Limb (tissue), 2 donors: ENCODE data around the gene NEK11.
"Not testable (repeated sequence)": the region's sequence is repeated elsewhere in the genome, so short reads cannot be mapped to it uniquely, and the experiment has no call there.

ENCODE experiments used
- DNase-seq, 2 donors: peaks; one replicate each; pipeline ENCODE4 v3.0.0-alpha.2; 2016; ENCODE audit errors: extremely low spot score in 2 of 2

Gene NEK11

DNA sequence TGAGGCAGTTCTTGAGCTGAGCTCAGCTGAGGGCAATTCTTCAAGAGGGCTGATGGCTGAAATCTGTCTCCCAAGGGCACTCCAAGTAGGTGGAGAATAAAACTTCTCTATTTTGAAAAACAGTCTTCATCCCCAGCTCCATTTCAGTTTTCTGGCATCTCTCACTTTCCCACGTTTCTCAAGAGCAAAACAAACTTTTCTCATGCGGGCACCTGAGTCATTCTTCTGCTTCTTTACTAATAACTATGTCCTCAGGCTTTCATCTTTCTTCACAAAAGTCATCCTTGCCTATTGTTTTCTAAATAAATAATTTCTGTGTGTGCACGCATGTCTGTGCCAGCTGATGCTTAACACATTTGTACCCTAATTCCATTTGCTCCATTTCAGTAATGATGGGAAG, 258.8 kb downstream of the NEK11 start:
- no peak for DNase-seq

DNA sequence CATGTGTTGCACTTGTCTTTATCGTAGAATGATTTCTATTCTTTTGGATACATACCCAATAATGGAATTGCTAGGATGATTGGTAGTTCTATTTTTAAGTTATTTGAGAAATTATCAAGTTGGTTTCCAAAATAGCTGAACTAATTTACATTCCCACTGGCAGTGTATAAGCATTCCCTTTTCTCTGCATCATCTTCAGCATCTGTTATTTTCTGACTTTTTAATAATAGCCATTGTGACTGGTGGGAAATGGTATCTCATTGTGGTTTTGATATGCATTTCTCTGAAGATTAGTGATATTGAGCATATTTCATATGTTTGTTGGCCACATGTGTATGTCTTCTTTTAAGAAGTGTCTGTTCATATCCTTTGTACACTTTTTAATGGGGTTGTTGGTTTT, 273.2 kb downstream of the NEK11 start:
- DNase-seq: no peak

DNA sequence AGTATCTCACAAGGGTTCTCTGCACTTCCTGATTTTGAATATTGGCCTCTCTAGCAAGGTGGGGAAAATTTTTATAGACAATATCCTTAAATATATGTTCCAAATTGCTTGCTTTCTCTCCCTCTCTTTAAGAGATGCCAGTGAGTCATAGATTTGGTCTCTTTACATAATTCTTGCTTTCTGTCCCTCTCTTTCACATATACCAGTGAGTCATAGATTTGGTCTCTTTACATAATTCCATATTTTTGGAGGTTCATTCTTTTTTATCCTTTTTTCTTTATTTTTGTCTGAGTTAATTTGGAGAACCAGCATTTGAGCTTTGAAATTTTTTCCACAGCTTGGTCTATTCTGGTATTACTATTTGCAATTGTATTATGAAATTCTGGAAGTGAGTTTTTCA, 277.2 kb downstream of the NEK11 start:
- DNase-seq: no peak

DNA sequence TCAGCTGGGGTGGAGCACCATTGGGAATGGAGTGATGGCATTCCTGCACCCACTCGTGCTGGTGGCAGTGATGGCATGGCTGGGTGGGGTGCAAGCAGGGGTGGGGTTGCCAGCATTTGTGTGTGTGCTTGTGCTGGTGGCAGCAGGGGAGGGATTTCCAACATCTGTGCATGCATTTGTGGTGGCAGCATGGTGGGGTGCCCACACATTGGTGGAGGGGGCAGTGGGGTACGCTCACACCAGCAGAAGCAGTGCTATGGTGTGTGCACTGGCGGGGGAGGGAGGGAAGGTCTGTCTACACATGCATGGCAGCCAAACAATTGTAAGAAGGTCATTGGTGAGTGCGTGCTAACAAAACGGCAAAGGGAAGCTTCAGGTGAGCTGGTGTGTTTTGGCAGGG, 278.2 kb downstream of the NEK11 start:
- no peak for DNase-seq

DNA sequence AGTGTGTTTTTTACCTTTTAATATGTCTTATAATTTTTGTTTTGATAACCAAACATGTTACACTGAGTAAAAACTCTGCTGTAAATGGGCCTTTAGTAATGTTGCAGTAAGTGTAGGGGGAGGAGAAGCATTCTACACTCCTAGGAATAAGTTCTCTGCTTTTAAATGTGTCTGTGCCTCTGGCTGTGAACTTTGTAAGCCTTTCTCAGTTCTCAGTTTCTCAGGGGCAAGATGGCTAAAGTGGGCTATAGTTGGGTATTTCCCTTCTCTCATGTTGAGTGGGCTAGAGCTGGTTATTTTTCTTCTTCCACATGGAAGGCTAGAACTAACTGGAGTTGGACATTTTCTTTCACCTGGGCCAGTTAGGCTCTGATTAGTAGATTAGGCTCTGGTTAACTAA, 279.6 kb downstream of the NEK11 start:
- no peak for DNase-seq

DNA sequence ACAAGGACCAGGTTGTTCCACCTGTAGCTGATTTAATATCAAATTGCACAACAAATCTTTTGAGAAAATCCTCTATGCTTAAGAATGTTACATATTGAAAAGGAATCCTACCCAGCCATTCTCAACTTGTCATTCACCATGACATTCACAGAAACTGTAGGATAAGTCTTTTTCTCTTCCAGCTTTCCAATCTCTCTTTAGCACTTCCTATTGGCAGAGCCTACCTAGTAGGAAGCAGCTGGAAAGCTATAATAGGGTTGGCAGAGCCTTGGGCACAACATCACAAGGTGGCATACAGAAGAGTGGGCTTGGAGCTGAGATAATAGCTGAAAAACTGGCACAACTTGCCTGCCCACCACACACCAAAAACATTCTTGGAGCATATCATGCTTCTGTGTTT, 287.6 kb downstream of the NEK11 start:
- no peak for DNase-seq

DNA sequence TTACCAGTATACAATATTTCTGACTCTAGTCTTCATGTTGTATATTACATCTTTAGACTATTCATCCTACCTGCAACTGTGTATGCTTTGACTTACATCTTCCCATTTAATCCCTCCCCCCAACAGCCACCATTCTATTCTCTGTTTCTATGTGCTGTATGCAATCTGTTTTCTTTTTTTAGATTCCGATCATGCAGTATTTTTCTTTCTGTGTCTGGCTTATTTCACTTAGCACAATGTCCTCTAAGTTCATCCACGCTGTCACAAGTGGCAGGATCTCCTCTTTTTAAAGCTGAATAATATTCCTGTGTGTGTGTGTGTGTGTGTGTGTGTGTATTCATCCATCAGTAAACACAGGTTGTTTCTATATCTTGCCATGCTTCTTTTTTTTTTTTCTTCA, 288.5 kb downstream of the NEK11 start:
- DNase-seq: no peak

DNA sequence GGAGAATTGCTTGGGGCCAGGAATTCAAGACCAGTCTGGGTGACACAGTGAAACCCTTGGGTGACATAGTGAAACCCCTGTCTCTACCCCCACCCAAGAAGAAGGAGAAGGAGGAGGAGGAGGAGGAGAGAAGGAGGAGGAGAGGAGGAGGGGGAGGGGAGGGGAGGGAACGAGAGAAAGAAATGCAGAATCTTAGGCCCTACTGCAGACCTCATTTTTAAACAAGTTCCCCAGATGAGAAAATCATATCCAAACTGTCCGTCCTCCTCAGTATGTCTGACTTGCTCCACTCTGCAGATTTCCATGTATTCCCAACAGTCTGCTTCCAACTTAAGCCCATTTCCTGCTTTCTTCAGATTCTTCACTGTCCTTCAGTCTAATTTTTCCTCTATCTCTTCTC, 291.0 kb downstream of the NEK11 start:
- no peak for DNase-seq

DNA sequence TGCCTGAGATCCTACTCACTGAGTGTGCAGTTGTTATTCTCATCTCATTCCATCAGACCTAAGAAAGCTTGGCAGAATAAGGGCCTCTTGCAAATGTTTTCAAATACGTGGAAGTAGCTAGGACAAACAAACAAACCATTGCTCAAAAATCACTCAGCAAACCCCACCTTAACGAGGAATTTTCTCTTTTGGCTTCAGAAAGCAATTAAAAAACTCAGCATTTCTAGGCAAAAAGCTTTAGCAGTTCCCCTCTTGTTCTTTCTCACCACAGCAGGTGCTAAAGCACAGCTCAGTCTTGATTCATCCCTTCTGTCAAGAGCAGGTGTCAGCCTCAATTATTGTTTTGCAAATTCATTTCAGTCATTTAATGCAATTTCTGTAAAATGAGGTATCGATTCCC, 296.3 kb downstream of the NEK11 start:
- no peak for DNase-seq

DNA sequence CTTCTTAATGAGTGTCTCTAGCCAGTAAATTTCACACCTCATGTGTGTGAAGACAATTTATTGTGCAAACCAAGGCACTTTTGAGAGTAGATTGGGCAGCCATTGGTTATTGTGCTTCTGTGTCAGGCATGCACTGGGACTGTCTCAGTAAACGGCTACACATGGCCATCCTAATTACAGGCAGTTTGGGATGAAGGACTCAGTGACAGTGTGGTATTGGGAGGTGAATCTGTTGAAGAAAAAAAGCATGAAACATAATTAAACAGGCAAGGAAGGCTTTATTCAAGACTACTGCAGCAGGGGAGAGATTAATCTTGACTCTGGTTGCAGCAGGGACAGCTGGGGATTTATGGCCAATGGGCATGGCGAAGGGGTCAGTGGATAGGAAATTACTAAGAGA, 297.1 kb downstream of the NEK11 start:
- no peak for DNase-seq

DNA sequence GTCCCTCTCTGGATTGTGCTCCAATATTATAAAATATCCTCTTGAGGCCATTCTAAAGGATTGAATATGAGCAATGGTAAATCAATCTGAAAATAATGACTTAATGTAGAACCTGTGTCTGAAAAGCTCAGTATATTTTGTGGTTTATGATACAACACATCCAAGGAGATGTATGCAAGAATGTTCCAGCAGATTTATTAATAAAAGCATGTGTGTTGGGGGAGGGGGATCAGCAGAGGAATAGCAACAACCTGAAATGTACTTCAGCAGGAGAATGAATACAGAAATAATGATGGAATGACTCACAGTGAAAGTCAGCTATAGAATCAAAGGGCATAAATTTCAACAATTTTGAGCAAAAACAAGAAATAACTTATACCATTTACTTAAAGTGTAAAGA, 298.2 kb downstream of the NEK11 start:
- DNase-seq: no peak

DNA sequence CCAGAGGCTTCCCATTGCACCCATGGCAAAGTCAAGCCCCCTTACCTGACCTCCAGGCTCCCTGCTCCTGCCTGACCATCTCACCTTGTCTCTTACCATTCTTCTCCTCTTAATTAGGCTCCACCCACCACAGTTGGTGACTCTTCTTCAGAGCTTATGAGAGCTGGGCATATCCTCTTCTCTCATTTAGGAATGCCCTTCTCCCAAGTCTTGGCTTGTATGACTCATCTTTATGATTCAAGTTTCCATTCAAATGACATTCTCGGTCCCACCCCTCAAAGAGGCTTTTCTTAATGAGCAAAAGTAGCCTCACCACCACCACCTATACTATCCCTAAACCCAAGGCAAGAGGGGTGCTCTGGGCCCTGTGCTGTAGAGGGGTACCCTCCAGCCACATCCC, 299.6 kb downstream of the NEK11 start:
- no peak for DNase-seq

DNA sequence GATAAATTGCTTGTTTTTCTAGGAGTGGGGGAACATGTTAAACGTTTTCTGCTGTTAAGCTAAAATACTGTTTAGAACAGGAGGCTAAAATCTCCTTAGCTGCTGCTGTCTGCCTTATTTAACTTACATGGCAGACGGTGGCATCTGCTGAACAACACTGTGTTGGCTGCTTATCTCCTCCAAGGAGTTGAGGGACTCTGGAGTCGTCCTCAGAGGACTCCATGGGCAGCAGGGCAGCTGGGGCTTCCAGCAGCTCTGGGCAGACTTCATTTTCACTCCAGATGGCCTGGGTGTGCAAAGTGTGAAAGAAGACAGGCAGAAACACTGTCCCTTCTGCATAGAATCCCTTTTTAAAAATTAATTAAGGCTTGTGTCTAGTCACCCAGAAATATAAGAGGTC, 302.0 kb downstream of the NEK11 start:
- DNase-seq: no peak

DNA sequence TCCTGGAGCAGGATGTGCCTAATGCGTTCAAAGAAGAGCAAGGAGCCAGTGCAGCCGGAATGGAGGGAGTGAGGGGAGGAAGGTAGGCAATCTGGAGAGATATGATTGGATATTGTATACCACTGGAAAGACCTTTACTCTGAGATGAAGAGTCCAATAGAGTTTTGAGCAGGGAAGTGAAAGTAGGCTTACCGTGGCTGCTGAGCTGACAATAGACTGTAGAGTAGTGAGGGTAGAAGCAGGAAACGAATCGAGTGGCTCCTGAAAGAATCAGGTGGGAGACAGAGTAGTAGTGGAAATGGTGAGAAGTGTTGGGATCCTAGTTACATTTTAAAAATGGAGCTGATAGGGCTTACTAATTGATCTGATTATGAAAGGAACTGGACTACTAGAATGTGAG, 303.1 kb downstream of the NEK11 start:
- DNase-seq: no peak

DNA sequence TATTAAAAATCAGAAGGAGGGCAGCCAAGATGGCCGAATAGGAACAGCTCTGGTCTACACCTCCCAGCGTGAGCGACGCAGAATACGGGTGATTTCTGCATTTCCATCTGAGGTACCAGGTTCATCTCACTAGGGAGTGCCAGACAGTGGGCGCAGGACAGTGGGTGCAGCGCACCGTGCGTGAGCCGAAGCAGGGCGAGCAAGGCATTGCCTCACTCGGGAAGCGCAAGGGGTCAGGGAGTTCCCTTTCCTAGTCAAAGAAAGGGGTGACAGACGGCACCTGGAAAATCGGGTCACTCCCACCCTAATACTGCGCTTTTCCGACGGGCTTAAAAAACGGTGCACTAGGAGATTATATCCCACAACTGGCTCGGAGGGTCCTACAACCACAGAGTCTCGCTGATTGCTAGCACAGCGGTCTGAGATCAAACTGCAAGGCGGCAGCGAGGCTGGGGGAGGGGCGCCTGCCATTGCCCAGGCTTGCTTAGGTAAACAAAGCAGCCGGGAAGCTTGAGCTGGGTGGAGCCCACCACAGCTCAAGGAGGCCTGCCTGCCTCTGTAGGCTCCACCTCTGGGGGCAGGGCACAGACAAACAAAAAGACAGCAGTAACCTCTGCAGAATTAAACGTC, 304.9 kb downstream of the NEK11 start:
- DNase-seq: not testable (repeated sequence)

DNA sequence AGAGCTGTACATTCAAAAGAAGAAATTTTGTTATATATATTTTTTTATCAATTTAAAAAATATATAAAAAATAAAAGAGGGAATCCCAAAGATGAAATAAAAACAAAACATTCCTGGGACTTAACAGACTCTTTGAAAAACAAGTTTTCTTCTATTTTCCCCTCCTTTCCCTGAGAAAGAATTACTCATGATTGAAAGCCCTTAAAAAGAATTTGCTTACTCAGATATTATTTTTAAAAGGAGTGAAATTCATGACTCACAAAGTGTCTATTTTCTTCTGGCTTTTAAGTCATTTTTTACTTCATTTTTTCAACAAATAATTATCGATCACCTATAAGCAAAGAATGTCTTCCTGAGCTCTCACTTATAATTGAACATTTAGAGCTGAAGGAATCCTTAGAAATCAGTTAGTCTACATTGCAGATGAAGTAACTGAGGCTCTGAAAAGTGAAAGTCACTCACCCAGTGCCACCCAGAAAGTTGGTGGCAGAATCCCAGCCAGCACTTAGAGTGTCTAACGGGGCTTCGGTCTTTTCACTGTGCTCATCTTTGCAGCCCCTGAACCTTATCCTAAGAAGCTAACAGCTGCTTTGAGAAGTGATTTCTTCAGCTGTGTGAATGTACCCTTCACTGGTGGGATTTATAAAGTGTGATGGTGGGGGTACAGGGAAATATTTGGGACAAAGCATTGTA, 312.4 kb downstream of the NEK11 start:
- DNase-seq: no peak

DNA sequence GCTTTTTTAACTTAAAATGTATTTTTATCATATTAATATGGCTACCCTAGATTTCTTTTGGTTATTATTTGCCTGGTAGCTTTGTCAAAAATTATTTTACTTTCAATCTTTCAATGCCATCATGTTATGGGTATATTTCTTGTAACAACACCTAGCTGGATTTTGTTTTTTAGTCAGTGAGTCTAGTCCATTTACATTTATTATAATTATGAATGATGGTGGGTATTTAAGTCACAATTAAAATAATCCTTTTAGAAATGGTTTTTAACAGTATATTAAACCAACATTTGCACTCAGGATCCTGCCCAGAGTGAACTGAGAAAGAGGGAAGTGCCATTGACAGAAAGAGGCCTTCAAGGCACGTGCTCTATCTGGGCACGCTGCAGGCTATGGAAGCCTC, 315.1 kb downstream of the NEK11 start:
- no peak for DNase-seq

DNA sequence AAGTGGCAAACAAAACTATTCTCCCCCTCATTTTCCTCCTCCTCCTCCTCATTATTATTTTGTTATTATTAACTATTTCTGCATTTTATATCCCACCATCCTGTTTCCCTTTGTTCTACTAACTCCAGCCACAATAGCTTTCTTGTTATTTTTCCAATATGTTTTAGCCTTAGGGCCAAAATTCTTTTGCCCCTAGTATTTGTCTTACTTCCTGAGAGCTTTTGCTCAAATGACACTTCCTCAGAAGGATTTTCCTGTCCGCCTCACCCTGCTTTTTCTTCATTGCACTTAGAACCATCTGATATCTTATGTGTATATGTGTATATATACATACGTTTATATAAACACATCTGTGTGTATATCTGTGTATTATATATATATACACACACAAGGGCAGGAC, 322.2 kb downstream of the NEK11 start:
- no peak for DNase-seq

DNA sequence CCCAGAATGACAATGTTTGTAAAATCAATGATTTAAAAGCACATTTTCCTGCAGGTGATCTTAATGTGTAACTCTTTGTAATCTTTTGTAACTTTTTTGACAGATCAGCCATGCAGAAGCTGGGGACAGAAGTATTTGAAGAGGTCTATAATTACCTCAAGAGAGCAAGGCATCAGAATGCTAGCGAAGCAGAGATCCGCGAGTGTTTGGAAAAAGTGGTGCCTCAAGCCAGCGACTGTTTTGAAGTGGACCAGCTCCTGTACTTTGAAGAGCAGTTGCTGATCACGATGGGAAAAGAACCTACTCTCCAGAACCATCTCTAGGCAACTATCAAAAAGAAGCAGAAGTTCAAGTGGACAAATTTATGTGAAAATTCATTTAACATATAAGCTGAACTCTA, 322.8 kb downstream of the NEK11 start:
- DNase-seq: no peak

DNA sequence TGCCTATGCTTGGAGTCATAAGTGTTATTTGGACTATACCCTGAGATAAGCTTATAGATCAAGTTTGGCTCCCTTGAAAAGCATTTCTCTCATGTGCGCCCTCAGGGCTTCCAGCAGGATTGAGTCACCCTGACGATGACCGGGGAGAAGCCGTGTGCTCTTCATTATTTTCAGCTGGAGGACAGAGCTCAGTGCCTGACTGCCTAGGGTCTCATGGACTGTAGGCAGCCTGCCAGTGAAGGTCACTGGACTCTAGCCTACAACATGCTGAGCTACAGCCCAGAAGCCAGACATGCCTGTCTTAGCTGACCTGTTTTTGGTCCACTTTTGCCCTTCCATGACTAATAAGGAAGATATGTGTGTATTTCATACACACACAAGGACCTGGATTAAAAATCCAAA, 323.3 kb downstream of the NEK11 start:
- DNase-seq: no peak

DNA sequence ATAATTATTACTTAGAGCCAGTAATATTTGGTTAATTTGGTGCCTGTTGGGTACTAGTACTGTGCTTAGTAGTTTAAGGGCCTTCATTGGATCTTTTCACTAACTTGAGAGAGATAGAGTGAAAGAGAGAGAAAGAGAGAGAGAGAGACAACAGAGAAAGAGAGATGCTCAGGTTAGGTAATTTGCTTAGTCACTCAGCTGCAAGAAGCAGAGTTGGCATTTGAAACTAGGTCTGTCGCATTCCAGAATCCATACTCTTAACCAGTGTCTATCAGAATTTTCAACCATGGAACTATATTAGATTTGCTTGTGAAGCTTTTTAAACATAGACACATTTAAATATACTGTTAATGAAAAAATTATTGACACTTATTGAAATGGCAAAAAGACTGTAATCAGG, 323.8 kb downstream of the NEK11 start:
- no peak for DNase-seq

DNA sequence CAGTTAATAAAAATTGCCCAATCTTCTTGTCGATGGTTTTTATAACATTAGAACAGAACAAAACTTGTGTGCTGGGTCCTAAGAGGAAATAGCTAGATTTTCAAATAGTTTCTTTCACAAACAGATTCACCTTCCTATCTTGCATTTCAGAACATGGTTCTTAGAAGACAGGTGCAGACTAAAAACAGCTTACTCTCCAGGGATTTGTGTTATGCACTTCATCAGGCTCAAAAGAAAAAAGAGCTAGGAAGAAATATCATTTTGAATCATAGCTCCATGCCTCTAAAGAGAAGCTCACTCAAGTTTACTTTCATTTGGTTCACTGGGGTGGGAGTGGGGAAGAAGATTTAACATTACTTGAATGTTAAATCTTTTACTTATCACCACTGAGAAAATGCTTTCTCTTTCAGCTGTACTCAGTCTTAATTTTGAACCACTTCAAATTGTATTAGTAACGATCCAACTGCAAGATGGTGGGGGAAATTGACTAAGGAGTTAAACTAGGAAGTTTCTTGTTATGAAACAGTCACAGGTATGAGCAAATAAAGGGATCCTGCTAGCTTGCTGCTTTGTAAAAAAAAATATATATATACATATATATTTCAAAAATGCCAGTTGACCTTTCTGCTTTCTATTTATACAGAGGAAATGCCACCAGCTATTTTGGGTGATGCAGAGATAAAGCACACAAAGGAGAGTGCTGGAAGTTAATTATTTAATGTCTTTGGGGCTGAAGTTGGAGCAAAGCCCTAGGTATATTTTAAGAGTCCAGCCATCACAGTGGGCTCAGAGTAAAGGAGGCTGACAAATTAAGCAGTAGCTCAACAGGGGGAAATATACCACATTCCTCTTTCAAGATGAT, 326.6 kb downstream of the NEK11 start:
- DNase-seq: no peak

DNA sequence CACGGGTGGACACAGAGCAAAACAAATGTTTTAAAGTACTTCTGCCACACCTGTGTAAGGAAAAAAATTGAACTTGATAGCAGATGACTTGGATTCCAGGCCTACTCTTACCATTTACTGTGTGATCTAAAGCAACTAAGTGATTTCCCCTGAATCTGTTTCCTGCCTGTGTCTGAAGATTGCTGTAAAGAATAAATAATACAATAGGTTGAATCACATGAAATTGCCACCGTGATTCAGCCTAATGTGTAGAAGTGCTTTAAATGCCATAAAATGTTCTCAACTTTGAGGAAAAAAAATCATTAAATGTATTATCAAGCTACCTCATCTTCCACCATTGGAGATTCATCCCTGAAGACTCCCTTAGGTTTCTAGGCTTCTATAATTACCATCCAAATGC, 327.3 kb downstream of the NEK11 start:
- no peak for DNase-seq
